LNCAP (cell line): ENCODE measurements around the gene GC.

Source experiments
- TF ChIP-seq, protein P1 (sequence below): fragments of 450-650 bp; IDR thresholded peaks from 2 replicates; pipeline ENCODE4 v1.5.1; 2017; ENCODE audit warnings: mild to moderate bottlenecking

The GC gene

GRCh38 chr4:71711044-71711984, 72.6 kb downstream of the GC start:
- TF ChIP-seq, protein P1, sequence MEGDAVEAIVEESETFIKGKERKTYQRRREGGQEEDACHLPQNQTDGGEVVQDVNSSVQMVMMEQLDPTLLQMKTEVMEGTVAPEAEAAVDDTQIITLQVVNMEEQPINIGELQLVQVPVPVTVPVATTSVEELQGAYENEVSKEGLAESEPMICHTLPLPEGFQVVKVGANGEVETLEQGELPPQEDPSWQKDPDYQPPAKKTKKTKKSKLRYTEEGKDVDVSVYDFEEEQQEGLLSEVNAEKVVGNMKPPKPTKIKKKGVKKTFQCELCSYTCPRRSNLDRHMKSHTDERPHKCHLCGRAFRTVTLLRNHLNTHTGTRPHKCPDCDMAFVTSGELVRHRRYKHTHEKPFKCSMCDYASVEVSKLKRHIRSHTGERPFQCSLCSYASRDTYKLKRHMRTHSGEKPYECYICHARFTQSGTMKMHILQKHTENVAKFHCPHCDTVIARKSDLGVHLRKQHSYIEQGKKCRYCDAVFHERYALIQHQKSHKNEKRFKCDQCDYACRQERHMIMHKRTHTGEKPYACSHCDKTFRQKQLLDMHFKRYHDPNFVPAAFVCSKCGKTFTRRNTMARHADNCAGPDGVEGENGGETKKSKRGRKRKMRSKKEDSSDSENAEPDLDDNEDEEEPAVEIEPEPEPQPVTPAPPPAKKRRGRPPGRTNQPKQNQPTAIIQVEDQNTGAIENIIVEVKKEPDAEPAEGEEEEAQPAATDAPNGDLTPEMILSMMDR: no peak

DNA sequence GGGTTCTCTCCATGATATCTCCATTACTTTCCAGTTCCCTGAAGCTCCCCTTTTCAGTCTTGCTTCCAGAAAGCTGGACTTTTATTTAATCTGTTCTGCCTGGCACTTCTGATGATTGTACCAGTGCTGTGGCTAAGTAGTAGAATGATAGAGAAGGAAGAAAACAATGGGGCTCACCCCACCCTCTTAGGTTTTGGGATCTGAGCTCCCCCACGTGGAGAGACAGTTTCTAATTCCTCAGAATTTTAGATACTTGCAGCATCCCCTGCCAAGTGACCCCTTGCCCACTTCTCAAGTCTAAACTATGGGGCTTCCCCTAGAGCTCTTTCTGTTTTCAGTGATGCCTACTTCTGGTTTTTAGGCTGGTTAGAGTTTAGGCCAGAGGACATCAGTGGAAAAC, 73.9 kb downstream of the GC start:
- TF ChIP-seq, protein P1: no peak; the same call in 1 of the 2 replicates

DNA sequence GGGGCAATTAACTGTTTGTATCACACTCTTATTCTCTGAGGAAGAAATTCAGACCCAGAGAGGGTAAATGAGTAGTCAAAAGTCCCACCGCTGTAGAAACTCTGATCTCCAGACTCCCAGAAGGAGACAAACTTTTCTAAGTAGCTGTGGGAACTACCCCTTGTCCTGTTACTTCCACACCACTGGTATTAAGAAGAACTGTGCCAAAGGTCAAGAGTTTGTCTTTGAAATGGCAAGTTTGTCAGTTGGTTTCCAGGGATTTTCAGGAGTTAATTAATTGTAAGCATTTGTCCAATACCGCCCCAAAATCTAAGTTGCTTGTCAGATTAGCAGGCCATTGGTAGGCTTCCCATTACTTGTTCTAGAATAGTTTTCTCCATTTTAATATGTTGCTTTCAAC, 85.7 kb downstream of the GC start:
- TF ChIP-seq, protein P1: no peak

- TF ChIP-seq, protein P1: no peak
Measured at GRCh38 chr4:71697031-71697430, 86.8 kb downstream of the GC start.

- TF ChIP-seq, protein P1: no peak
Measured at GRCh38 chr4:71694961-71695360, 88.9 kb downstream of the GC start.

DNA sequence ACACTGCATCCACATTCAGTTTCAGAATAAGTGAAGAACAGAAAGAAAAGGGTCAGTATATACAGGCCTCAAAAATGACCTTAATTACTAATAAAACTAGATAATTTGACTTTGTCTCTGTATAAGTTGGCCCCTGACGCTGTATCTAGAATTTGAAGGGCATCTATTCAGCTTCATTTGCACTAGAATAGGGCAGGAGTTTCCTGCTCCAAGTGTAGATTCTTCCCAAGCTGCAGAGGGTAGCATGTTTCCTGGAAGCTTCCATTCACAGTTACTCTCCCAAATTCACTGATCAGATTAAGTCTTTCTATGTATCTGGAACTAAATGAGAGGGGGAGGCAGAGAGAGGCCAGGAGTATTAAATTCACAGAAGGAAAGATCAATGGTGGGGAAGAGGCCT, 90.9 kb downstream of the GC start:
- TF ChIP-seq, protein P1: no peak

DNA sequence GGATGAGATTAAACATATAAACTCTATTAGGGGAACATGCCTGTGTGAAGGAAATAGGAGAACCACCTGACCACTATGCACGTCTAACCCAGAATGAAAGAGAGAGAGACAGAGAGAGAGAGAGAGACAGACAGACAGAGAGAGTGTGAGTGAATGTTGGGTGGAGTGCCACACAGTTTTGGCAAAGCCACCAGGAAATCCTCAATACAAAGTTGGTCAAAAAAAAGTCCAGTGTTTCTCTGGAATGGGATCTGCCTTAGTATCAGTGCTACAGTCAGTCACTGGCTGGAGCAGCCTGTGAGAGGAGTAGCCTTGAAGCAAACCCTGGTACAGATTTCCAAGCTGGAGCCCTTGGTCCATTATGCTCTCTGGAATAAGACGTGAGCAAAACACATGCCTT, 91.7 kb downstream of the GC start:
- TF ChIP-seq, protein P1: no peak
